Large intestine (tissue), 3 donors: ENCODE results near the gene TSEN34. TPM values are rescaled to one million over a fixed set of nuclear protein-coding genes. Genes with fewer than 3 reads are reported as not detected.
"Not testable (repeated sequence)": the region's sequence is repeated elsewhere in the genome, so short reads cannot be mapped to it uniquely, and the experiment has no call there.

ENCODE experiments used
- DNase-seq, 2 donors: peaks; one replicate each; pipeline versions ENCODE4 v3.0.0 to v3.0.0-alpha.2; 2013
- H3K27ac ChIP-seq: one replicate; pipeline ENCODE4 v1.5.1; 2013; ENCODE audit warnings: low read length
- H3K27me3 ChIP-seq: 2 replicates; pipeline ENCODE4 v1.6.1; 2013; ENCODE audit warnings: low read length; ENCODE audit not compliant: control insufficient read depth, insufficient read depth
- H3K36me3 ChIP-seq: 2 replicates; pipeline ENCODE4 v1.6.1; 2013; ENCODE audit warnings: low read length; ENCODE audit not compliant: control insufficient read depth, insufficient read depth
- H3K4me1 ChIP-seq: one replicate; pipeline ENCODE4 v1.6.1; 2013; ENCODE audit warnings: low read length; ENCODE audit not compliant: control insufficient read depth, insufficient read depth
- H3K4me3 ChIP-seq: one replicate; pipeline ENCODE4 v1.5.1; 2013; ENCODE audit warnings: low read length
- H3K9me3 ChIP-seq: one replicate; pipeline ENCODE4 v1.6.1; 2013; ENCODE audit warnings: mild to moderate bottlenecking, low read depth, low read length, moderate library complexity; ENCODE audit not compliant: control insufficient read depth
- WGBS: methylation state at CpG from one replicate; pipeline ENCODE4 v1.1.5; 2013; ENCODE audit warnings: low lambda C conversion rate; ENCODE audit not compliant: insufficient coverage; 5-methylcytosine and 5-hydroxymethylcytosine counted together
- polyA plus RNA-seq: library from polyadenylated mRNA; unstranded; fragments of 120-200 nt; gene quantifications from one replicate; pipeline ENCODE4 v1.2.1, GENCODE V29; 2013

TSEN34 gene
- polyA plus RNA-seq, 1 donor = 52.7 TPM

DNA sequence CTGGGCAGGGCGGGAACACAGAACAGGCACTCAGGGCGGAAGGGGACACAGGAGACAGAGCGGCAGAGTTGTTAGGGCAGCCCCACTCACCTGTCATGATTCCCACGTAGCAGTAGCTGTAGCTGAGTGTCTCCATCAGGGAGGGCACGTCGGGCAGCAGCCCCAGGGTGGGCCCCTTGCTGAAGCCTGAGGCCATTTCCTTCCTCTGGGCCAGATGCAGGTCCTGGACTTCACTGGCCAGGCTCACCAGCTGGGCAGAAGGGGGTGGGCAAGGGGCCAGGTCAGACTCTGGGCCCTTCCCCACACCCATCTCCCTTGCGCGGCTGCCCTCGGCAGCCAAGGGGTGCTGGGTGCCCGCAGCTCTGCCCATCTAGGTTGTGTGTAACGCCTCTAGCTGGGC lies 7.7 kb upstream of the TSEN34 start:
- H3K9me3 ChIP-seq = no peaks in the 10 kb centered on the region
- H3K27ac ChIP-seq = no peak overlapping the region
- H3K4me3 ChIP-seq = no peak overlapping the region
- peaks cover 43% of the 10 kb centered on the region for H3K36me3 ChIP-seq
- DNase-seq = no peak
- peaks cover 29% of the 10 kb centered on the region for H3K4me1 ChIP-seq
- no peaks in the 10 kb centered on the region for H3K27me3 ChIP-seq
- no CpG with 5 or more reads among the region's 11 CpGs for WGBS

DNA sequence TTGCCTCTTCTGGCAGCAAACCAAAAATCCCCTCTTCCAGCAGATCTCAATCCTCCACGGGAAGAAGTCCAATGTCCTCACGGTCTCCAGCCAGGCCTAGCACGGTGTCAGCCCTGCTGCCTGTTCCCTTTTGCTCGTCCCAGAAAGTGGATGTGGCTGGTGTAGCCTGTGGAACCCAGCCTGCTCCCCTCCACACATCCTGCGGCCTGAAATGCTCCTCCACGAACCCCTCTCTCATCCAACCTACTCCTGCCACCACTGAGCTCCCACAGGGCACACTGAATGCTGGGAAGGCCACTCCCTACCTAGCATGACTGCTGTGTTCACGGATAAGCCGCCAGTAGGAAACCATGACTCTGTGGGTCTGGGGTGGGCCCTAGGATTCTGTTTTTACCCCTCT lies 4.8 kb upstream of the TSEN34 start:
- Histone ChIP-seq H3K27me3 (no peaks in the 10 kb centered on the region), H3K27ac (peak overlapping the region; percentile 98), H3K4me1 (peaks cover 20% of the 10 kb centered on the region), H3K9me3 (no peaks in the 10 kb centered on the region), H3K36me3 (peaks cover 23% of the 10 kb centered on the region), H3K4me3 (no peak overlapping the region)
- WGBS = no CpG with 5 or more reads among the region's 8 CpGs
- DNase-seq = no peak

DNA sequence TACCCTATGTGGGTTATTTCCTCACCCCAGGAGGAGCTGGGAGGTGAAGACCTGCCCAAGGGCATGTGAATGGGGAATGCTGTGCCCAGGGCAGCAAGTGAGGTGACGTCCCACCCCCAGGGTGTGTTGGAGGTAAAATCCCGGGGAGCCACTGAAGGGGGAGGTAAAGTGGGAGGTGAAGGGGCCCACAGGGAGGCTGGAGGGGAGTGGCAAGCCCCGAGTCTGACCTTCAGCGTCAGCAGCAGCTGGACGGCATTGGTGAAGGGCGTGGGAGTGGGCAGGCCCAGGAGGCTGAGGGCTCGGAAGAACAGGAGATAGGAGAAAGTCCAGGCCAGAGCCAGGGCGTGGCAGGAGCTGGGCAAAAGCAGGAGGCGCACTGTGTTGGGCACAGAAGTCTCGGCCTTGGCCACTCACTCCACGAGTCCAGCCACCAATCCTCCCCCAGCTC lies 4.2 kb upstream of the TSEN34 start:
- no peaks in the 10 kb centered on the region for H3K27me3 ChIP-seq
- H3K4me3 ChIP-seq = peak overlapping the region; percentile 14
- H3K4me1 ChIP-seq = peaks cover 25% of the 10 kb centered on the region
- H3K36me3 ChIP-seq = peaks cover 23% of the 10 kb centered on the region
- H3K27ac ChIP-seq = peak overlapping the region; percentile 98
- no peaks in the 10 kb centered on the region for H3K9me3 ChIP-seq
- WGBS = no CpG with 5 or more reads among the region's 11 CpGs
- DNase-seq = peak; percentile 95 to 97

DNA sequence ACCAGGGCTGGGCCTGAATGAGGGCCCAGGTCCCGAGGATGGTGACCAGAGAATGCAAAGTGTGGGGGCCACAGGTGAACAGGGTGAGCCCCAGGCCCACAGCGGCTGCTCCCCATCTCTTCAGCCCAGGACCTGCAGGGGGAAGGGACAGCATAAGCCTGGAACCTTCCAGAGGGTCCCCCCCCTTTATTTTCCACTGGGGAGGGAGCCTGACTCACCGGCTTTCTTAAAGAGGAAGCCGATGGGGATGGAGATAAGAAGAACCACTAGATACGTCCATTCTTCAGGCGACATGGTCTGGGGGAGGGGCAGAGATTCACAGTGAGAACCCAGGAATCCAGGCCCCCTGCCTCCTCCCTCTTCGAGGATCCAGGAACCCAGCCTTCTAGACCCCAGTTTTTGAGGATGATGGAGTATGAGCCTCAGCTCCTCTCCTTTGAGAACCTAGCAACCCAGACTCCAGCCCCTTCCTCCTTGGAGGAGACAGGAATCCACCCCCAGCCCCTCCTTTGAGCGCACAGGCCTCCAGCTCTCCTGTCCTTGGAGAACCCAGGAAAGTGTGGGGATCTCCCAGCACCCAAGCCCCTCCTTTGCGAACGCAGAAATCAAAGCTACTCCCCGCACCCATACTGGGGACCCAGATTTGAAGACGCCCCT lies 2.8 kb upstream of the TSEN34 start:
- Histone ChIP-seq H3K36me3 (peaks cover 29% of the 10 kb centered on the region), H3K4me3 (peak overlapping the region; percentile 71), H3K4me1 (peaks cover 36% of the 10 kb centered on the region), H3K27ac (peak overlapping the region; percentile 98), H3K9me3 (no peaks in the 10 kb centered on the region), H3K27me3 (no peaks in the 10 kb centered on the region)
- WGBS = no CpG with 5 or more reads among the region's 12 CpGs
- peak in 1 of 2 donors; percentile 52 for DNase-seq

DNA sequence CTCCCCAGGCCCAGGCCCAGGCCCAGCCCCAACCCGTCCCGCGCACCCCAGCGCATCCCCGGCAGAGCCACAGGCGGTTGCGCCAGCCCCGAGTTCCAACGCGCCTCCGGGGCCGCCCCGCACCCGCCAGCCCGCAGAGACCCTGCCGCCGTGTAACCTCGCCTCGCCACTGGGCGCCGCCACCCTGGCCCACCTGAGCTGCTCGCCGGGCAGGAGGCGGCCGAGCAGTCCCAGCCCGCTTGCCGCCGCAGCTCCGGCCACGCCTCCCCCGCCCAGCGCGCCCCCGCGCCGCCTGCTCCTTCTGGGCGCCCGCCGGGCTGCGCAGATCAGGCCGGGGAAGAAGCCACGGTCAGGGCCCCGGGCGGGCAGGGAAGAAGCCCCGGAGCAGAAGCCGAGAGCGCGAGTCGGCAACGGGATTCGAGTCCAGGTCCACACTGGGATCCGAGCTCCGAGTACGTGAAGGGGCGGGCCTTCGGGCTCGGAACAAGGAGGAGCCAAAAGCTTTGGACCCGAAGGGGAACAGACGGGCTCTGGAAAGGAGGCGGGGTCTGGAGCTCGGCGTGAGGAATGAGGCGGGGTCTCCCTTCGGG lies 1.9 kb upstream of the TSEN34 start, which contains the start of gene MBOAT7:
TSS of gene MBOAT7 (minus strand) at position 436 of the 590 bp plus-strand sequence. CDS start 1,072 bp downstream, outside the sequence.
- no peaks in the 10 kb centered on the region for H3K9me3 ChIP-seq
- H3K27ac ChIP-seq = peak within 1 kb of the TSS; percentile 98

DNA sequence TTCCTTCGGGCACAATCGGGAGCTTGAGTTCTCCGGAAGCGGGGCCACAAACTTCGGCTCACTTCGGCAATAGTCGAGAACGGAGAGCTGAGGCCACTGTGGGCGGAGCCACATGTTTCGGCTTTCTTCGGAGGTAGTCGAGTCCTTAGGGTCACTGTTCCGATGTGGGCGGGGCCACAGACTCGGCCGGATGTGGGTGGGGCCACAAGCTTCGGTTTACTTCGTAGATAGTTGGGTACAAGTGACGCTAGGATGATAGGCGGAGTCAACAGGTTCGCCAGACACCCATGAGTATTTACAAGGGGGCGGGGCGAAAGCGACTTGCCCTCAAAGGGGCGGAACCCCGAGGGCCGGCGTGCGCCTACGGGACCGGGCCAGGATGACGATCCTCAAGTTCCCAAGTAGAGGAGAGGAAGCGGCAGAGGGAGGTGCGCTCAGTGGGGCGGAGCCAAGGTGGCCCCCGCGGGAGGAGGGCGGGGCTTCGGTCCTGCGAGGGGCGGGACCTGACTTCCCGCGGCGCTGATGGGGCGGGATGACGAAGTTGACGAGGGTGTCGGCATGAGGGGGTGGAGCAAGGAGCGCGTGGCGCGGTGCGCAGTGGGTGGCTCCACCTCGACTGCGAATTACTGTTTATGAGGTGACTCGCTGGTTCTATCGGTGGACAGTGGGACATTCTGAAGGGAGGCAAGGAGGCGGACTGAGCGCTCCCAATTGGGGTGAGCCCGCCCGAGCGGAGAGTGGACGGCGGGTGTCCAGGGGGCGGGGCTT lies 1.2 kb upstream of the TSEN34 start:
- H3K27me3 ChIP-seq = no peaks in the 10 kb centered on the region
- H3K4me1 ChIP-seq = peaks cover 36% of the 10 kb centered on the region
- H3K27ac ChIP-seq = peak overlapping the region; percentile 98
- WGBS = no CpG with 5 or more reads among the region's 65 CpGs
- peak overlapping the region; percentile 75 for H3K4me3 ChIP-seq
- H3K9me3 ChIP-seq = no peaks in the 10 kb centered on the region
- peak; percentile 100 for DNase-seq
- peaks cover 35% of the 10 kb centered on the region for H3K36me3 ChIP-seq

More for the DNA sequence above, 1.9 kb upstream of the TSEN34 start, which contains the start of gene MBOAT7:
- DNase-seq = no peak
- peaks cover 36% of the 10 kb centered on the region for H3K4me1 ChIP-seq
- no peaks in the 10 kb centered on the region for H3K27me3 ChIP-seq
- WGBS = no CpG with 5 or more reads among the region's 64 CpGs
- peak within 1 kb of the TSS; percentile 75 for H3K4me3 ChIP-seq
- H3K36me3 ChIP-seq = peaks cover 31% of the 10 kb centered on the region

DNA sequence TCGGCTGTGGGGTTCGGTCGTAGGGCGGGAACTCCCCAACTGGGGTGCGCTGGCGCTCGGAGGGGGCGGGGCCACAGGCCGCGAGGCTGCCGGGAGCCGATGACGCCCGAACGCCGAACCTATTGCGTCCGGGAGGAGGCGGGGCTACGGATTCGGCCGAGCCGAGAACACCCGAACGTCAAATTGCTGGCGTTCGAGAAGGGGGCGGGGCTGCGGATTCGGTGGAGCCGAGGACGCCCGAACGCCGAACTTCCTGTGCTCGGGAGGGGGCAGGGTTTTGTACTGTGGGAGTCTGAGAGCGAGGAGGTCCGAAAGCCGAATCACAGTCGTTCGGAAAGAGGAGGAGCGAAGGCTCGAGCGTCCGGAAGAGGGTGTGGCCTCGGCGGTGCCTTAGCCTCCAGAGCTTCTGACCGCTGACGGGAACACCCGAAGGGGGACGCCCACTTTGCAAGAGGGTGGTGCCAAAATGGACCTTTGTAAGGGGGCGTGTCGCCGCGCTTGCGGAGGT lies 551 bp upstream of the TSEN34 start:
- H3K27ac ChIP-seq = peak overlapping the region; percentile 98
- no peaks in the 10 kb centered on the region for H3K27me3 ChIP-seq
- peak; percentile 100 for DNase-seq
- H3K9me3 ChIP-seq = no peaks in the 10 kb centered on the region
- H3K4me1 ChIP-seq = peaks cover 36% of the 10 kb centered on the region
- peaks cover 39% of the 10 kb centered on the region for H3K36me3 ChIP-seq
- WGBS = no CpG with 5 or more reads among the region's 56 CpGs
- peak overlapping the region; percentile 75 for H3K4me3 ChIP-seq

DNA sequence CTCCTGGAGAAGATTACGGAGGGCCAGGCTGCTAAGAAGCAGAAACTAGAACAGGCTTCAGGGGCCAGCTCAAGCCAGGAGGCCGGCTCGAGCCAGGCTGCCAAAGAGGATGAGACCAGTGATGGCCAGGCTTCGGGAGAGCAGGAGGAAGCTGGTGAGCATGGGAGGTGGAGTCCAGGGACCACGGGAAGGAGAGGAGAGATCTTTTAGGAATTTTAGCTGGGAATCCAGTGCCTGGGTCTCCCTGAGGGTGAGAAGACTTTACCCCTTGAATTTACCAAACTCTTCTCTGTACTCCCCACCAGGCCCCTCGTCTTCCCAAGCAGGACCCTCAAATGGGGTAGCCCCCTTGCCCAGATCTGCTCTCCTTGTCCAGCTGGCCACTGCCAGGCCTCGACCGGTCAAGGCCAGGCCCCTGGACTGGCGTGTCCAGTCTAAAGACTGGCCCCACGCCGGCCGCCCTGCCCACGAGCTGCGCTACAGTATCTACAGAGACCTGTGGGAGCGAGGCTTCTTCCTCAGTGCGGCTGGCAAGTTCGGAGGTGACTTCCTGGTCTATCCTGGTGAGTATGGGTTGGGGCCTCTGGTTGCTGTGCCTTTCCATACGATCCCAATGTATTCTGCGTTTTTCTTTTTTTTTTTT lies 824 bp downstream of the TSEN34 start:
- no peaks in the 10 kb centered on the region for H3K27me3 ChIP-seq
- 80% methylated on average over 1 of the region's 19 CpGs for WGBS
- no peak for DNase-seq

DNA sequence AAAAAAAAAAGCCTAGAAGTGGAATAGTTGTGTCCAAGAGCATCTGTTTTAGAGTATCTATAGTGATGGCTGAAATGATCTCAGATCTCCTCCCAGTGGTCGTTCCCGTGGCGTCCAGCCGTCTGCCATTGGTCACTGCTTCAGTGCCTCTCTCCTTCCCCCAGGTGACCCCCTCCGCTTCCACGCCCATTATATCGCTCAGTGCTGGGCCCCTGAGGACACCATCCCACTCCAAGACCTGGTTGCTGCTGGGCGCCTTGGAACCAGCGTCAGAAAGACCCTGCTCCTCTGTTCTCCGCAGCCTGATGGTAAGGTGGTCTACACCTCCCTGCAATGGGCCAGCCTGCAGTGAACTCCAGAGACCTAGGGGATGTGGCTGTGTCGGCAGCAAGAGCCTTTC lies 1.9 kb downstream of the TSEN34 start:
- Histone ChIP-seq H3K9me3 (no peaks in the 10 kb centered on the region), H3K4me1 (peaks cover 20% of the 10 kb centered on the region), H3K36me3 (peaks cover 41% of the 10 kb centered on the region), H3K27me3 (no peaks in the 10 kb centered on the region), H3K4me3 (no peak overlapping the region), H3K27ac (no peak overlapping the region)
- WGBS = 100% methylated on average over 1 of the region's 11 CpGs
- DNase-seq = no peak

More for the DNA sequence above, 824 bp downstream of the TSEN34 start:
- Histone ChIP-seq H3K4me3 (peak overlapping the region; percentile 75), H3K36me3 (peaks cover 37% of the 10 kb centered on the region), H3K4me1 (peaks cover 27% of the 10 kb centered on the region), H3K9me3 (no peaks in the 10 kb centered on the region), H3K27ac (peak overlapping the region; percentile 98)

DNA sequence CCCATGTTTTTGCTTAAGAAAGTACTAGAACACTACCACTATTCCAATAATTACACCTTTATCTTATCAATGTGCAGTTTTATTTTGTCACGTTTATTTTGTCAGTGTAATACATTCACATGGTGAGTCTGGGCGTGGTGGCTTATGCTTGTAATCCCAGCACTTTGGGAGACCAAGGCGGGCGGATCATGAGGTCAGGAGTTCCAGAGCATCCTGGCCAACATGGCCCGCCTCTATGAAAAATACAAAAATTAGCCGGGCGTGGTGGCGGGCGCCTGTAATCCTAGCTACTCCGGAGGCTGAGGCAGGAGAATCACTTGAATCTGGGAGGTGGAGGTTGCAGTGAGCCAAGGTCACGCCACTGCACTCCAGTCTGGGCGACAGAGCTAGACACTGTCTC lies 3.4 kb downstream of the TSEN34 start:
- WGBS = 80% methylated on average over 1 of the region's 12 CpGs
- not testable (repeated sequence) for H3K27me3 ChIP-seq

More for the DNA sequence above, 3.4 kb downstream of the TSEN34 start:
- DNase-seq, H3K27ac ChIP-seq, H3K4me3 ChIP-seq, H3K9me3 ChIP-seq: not testable (repeated sequence)
- peaks cover 16% of the 10 kb centered on the region for H3K4me1 ChIP-seq
- peaks cover 41% of the 10 kb centered on the region for H3K36me3 ChIP-seq
